CD4-positive, alpha-beta T cell treated with Interleukin-6 at 100 ng/mL for 8 hours (primary cell): ENCODE results near the gene NXPH4.

Experiments
- DNase-seq: peaks from one replicate; pipeline ENCODE4 v3.0.0-alpha.2; 2020; ENCODE audit warnings: mixed read lengths, low spot score

Gene NXPH4

GRCh38 chr12:57232156-57232756, 15.7 kb downstream of the NXPH4 start:
- no peak for DNase-seq

GRCh38 chr12:57233357-57234232, 17.0 kb downstream of the NXPH4 start:
- DNase-seq = no peak

- DNase-seq = no peak
Observed at GRCh38 chr12:57234233-57234570, 17.6 kb downstream of the NXPH4 start.

- DNase-seq = no peak
Observed at GRCh38 chr12:57234571-57235016, 18.0 kb downstream of the NXPH4 start.

GRCh38 chr12:57235017-57235727, 18.6 kb downstream of the NXPH4 start:
- DNase-seq = no peak

- no peak for DNase-seq
Observed at GRCh38 chr12:57235728-57236131, 19.1 kb downstream of the NXPH4 start.

GRCh38 chr12:57236201-57236924, 19.8 kb downstream of the NXPH4 start:
- no peak for DNase-seq

GRCh38 chr12:57236925-57237595, 20.5 kb downstream of the NXPH4 start:
- DNase-seq = no peak

GRCh38 chr12:57237596-57237931, 21.0 kb downstream of the NXPH4 start:
- no peak for DNase-seq

GRCh38 chr12:57237932-57238853, 21.6 kb downstream of the NXPH4 start:
- DNase-seq = no peak

GRCh38 chr12:57238854-57239554, 22.4 kb downstream of the NXPH4 start:
- DNase-seq = peak; percentile 80

GRCh38 chr12:57239587-57240065, 23.0 kb downstream of the NXPH4 start:
- DNase-seq = no peak

- DNase-seq = peak; percentile 70
Observed at GRCh38 chr12:57240066-57240921, 23.7 kb downstream of the NXPH4 start.

- no peak for DNase-seq
Observed at GRCh38 chr12:57240926-57241401, 24.4 kb downstream of the NXPH4 start.

GRCh38 chr12:57241402-57242310, 25.1 kb downstream of the NXPH4 start:
- DNase-seq = no peak

- no peak for DNase-seq
Observed at GRCh38 chr12:57242329-57242690, 25.7 kb downstream of the NXPH4 start.

- DNase-seq = peak; percentile 38
Observed at GRCh38 chr12:57242691-57243454, 26.3 kb downstream of the NXPH4 start.
